Ureter (tissue), 1 donor: Measurements from ENCODE around the gene CDIPT. TPM values are rescaled to one million over a fixed set of nuclear protein-coding genes. Genes with fewer than 3 reads are reported as not detected.
"Not testable (repeated sequence)": the region's sequence is repeated elsewhere in the genome, so short reads cannot be mapped to it uniquely, and the experiment has no call there.

Experiments used
- DNase-seq: peaks from one replicate; pipeline ENCODE4 v3.0.0-alpha.2; 2020; ENCODE audit warnings: low spot score
- total RNA-seq: library from RNA; stranded (reverse); gene quantifications from one replicate; pipeline ENCODE4 v1.2.4, GENCODE V29; 2023
- donor health status: DM: yes; HTN: yes; CAD: no.

Gene CDIPT
- total RNA-seq, 1 donor from 2014 or later, result 71.4 TPM

GRCh38 chr16:29858974-29859373, 4.1 kb downstream of the CDIPT start:
- no peak for DNase-seq

- no peak for DNase-seq
Observed at GRCh38 chr16:29858149-29858849, 4.7 kb downstream of the CDIPT start.

- no peak for DNase-seq
Observed at GRCh38 chr16:29857133-29857760, 5.8 kb downstream of the CDIPT start.

GRCh38 chr16:29854520-29855100, 8.4 kb downstream of the CDIPT start:
- DNase-seq, result no peak

- DNase-seq, result no peak
Observed at GRCh38 chr16:29852654-29853053, 10.4 kb downstream of the CDIPT start.

GRCh38 chr16:29850998-29851397, 12.0 kb downstream of the CDIPT start:
- DNase-seq, result no peak

- DNase-seq, result no peak
Observed at GRCh38 chr16:29849505-29849904, 13.5 kb downstream of the CDIPT start.

GRCh38 chr16:29848420-29849297, 14.4 kb downstream of the CDIPT start:
- peak; percentile 66 for DNase-seq

- no peak for DNase-seq
Observed at GRCh38 chr16:29845656-29846055, 17.4 kb downstream of the CDIPT start.

- DNase-seq, result no peak
Observed at GRCh38 chr16:29844575-29845331, 18.3 kb downstream of the CDIPT start.

- DNase-seq, result no peak
Observed at GRCh38 chr16:29843931-29844330, 19.1 kb downstream of the CDIPT start.

- no peak for DNase-seq
Observed at GRCh38 chr16:29842732-29843346, 20.2 kb downstream of the CDIPT start.

- no peak for DNase-seq
Observed at GRCh38 chr16:29841631-29842030, 21.4 kb downstream of the CDIPT start.

- DNase-seq, result no peak
Observed at GRCh38 chr16:29840240-29840639, 22.8 kb downstream of the CDIPT start.

- no peak for DNase-seq
Observed at GRCh38 chr16:29839822-29840221, 23.2 kb downstream of the CDIPT start.

GRCh38 chr16:29837841-29838240, 25.2 kb downstream of the CDIPT start:
- no peak for DNase-seq

- DNase-seq, result no peak
Observed at GRCh38 chr16:29836623-29837022, 26.4 kb downstream of the CDIPT start.

GRCh38 chr16:29835926-29836325, 27.1 kb downstream of the CDIPT start:
- DNase-seq, result no peak

- DNase-seq, result no peak
Observed at GRCh38 chr16:29834079-29834478, 28.9 kb downstream of the CDIPT start.

GRCh38 chr16:29833219-29833618, 29.8 kb downstream of the CDIPT start:
- not testable (repeated sequence) for DNase-seq

GRCh38 chr16:29831490-29831889, 31.5 kb downstream of the CDIPT start:
- DNase-seq, result no peak
